Activated CD8-positive, alpha-beta memory T cell treated with anti-CD3 and anti-CD28 coated beads for 36 hours (primary cell): ENCODE results near the gene TRPC5OS. TPM values are rescaled to one million over a fixed set of nuclear protein-coding genes. Genes with fewer than 3 reads are reported as not detected.

Source experiments
- CTCF ChIA-PET: fragments of 350-600 bp; sonication (Branson Sonifier 250); formaldehyde crosslinking; loops from one replicate; lab custom pipeline; 2021; ENCODE audit warnings: antibody characterized with exemption; lab: Charles Lee
- POLR2A ChIA-PET: fragments of 350-600 bp; sonication (Branson Sonifier 250); formaldehyde crosslinking; loops from one replicate; lab custom pipeline; 2021; ENCODE audit warnings: antibody characterized with exemption; lab: Charles Lee
- total RNA-seq, 2 experiments: library from RNA; stranded (reverse); gene quantifications; one replicate each; pipeline ENCODE4 v1.2.3, GENCODE V29; 2021

The TRPC5OS gene
- total RNA-seq = not detected

DNA sequence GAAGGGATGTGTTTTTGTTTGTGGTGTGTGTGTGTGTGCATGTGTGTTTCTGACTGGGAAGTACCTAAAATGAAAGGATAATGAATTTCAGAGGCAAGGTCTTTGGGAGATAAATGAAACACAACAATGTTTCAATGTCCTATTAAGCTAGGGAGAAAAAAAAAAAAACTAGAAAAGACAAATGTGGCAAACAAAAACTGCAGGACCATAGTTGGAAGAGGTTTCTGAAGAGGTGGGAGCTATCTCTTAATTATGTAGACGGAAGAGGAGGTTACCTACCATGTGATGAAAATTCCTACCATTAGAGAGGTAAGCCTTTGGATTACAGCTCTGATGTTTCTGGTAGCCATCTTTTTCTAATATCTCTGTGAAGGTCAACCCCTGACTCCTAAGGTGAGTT is at the start of gene TRPC5OS:
Gene TRPC5OS (plus strand): TSS at position 301 of the 400 bp plus-strand sequence. CDS start 25,669 bp downstream, outside the sequence.
- ChIA-PET CTCF (no interaction called here), POLR2A (no interaction called here)

DNA sequence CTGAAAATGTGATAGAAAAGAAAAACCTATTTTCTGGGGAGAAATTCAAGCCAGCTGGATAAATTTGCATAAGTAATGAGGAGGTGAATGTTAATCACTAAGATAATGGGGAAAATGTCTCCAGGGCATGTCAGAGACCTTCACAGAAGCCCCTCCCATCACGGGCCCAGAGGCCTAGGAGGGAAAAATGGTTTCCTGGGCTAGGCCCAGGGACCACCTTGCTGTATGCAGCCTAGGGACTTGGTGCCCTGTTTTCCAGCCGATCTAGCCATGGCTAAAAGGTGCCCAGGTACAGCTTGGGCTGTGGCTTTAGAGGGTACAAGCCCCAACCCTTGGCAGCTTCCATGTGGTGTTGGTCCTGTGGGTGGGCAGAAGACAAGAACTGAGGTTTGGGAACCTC is 46.6 kb upstream of the TRPC5OS start:
- POLR2A ChIA-PET = no interaction called here
- CTCF ChIA-PET = interaction anchor here (0.6 kb wide), 1 partner anchor 1713 kb away, joined by 3 read pairs; no protein-coding TSS in a partner anchor

DNA sequence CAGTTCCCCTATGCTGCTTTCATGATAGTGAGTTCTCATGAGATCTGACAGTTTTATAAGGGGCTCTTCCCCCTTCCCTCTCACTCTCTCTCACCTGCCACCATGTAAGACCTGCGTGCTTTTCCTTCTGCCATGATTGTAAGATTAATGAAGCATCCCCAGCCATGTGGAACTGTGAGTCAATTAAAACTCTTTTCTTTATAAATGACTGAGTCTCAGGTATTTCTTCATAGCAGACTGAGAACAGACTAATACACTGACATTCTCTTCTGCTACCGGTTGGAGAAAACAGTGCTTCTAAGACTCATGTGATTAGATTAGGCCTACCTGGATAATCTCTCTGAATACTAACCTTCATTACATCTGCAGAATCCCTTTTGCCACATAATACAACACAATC is 45.4 kb upstream of the TRPC5OS start:
- CTCF ChIA-PET = no interaction called here
- POLR2A ChIA-PET = no interaction called here

- CTCF ChIA-PET = no interaction called here
- POLR2A ChIA-PET = no interaction called here
Observed at GRCh38 chrX:111831343-111831742, 44.6 kb upstream of the TRPC5OS start.

GRCh38 chrX:111837197-111837596 is 38.8 kb upstream of the TRPC5OS start:
- ChIA-PET POLR2A (no interaction called here), CTCF (no interaction called here)

DNA sequence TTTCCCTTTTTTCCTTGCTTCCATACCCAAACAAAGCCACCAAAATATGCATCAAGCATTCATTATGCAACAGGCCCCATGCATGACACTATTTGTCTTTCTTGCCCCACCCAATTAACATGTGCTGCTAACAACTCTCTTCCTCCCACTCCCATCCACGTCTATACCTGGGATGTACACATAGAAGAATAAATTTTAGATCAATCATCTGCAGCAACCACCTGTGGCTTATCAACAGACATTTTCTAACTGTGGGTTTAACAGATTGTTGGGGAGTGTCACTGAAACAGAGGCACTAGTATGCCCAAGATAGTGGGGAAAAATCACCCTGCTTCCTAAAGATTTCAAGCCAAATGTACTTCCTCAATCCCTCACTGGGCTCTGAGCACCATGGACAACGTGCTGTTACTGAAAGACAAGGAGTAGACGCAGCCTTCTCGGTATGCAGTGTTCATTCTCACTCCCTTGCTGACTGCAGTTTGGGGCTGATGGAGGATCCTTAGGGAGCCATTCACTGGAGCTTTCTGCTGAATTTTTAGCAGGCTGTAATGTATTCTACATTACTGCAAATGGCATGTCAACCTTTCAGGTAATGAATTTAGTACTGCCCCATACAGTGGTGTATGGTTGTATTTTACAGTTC is 28.4 kb upstream of the TRPC5OS start:
- ChIA-PET POLR2A (no interaction called here), CTCF (no interaction called here)

- POLR2A ChIA-PET = no interaction called here
- CTCF ChIA-PET = no interaction called here
Observed at GRCh38 chrX:111848541-111848940, 27.4 kb upstream of the TRPC5OS start.

DNA sequence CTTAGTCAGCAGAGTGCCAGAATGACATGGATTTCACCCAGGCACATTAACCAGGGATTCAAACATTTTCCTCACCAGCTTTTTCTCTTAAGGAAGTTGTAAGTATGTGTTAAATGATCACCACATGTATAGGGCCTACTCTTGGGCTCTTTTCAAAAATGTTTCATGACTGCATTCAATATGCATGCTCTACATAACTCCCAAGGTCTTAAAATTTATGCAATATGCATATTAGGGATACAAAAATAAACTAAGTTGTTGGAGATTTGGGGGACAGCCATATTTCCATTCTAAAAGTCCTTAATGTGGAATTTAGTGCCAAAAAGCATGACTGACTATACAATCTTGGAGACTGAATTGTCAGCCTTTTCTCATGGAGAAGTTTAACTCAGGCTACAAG is 25.0 kb upstream of the TRPC5OS start:
- ChIA-PET POLR2A (no interaction called here), CTCF (no interaction called here)

DNA sequence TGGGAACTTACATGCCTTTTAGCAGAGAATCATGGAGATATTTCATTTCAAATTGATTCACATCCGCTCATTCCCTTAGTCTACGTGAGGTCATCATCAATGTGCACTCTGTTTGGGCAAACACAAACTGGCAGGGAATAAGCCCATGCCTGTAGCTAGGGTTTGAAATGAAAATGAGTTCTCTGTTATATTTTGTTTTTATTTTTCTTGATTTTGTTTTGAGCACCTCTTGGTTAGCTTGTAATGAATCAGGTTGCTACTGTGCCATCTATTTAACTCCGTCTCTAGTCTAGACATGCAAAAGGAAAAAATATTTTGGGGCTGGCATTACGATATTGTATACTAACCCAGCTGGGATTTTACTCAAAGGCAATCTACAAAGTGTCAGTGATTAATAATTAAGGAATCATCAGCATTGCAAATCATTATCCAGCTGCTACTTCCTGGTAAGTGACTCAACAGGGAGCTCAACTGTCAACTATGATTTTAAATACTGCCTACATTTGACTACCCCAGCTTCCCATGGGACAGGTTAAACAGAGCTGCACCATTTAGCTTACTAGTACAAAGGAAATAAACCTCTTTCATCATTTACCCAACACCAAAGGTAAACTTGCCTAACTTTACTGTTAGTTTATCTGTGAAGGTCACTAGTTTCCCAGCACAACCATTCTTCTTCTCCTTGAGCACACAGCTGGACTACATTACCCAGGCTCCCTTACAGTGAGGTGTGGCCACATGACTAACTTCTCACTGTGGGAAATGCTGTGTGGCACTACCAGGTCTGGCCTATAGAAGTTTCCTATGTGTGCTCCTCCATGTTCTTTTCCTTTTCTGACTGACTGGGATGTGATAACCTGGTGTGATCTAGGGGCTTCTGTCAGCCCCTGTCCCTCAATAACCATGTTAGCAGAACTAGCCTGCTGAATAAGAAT is 21.2 kb upstream of the TRPC5OS start:
- ChIA-PET CTCF (no interaction called here), POLR2A (no interaction called here)

DNA sequence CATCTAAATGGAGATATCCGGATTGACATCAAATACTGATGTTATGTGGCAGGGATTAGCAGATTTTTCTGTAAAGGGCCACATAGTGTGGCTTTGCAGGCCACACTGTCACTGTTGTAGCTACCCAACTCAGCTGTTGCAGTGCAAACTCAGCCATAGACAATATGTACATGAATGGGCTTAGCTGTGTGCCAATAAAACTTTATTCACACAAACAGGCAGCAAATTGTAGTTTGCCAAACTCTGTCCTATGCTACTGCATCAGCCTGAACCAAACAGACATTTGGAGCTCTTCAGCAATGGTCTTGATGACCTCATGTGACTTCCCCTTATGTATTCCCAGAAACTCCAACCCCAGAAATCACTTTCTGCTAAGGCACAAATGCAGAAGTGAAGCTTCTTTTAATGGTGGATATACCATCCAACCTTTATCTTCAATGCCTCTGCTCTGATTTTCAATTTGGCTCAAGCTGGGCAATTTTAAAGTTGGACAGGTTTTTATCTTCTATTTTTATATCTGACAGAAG is 18.4 kb upstream of the TRPC5OS start:
- POLR2A ChIA-PET = no interaction called here
- CTCF ChIA-PET = no interaction called here

DNA sequence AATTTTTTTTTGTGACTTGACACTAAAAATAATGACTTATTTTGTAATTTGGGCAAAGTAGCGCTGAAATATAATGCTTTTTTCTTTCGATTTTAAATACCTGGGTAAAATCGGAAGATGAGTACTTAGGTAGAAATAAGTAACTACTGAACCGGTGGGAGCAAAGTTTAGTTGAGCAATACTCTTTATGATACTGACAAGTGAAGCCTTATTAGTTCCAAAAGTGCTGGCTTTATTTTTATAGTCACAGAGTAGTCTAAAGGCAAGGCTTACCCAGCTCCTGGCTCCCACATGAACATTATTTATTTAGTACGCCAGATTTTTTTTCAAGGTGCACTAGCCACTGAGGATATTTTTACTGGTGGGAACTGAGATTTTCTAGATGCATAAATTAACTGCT is 14.4 kb upstream of the TRPC5OS start:
- POLR2A ChIA-PET = no interaction called here
- CTCF ChIA-PET = no interaction called here

- CTCF ChIA-PET = no interaction called here
- POLR2A ChIA-PET = no interaction called here
Observed at GRCh38 chrX:111867236-111867635, 8.7 kb upstream of the TRPC5OS start.

DNA sequence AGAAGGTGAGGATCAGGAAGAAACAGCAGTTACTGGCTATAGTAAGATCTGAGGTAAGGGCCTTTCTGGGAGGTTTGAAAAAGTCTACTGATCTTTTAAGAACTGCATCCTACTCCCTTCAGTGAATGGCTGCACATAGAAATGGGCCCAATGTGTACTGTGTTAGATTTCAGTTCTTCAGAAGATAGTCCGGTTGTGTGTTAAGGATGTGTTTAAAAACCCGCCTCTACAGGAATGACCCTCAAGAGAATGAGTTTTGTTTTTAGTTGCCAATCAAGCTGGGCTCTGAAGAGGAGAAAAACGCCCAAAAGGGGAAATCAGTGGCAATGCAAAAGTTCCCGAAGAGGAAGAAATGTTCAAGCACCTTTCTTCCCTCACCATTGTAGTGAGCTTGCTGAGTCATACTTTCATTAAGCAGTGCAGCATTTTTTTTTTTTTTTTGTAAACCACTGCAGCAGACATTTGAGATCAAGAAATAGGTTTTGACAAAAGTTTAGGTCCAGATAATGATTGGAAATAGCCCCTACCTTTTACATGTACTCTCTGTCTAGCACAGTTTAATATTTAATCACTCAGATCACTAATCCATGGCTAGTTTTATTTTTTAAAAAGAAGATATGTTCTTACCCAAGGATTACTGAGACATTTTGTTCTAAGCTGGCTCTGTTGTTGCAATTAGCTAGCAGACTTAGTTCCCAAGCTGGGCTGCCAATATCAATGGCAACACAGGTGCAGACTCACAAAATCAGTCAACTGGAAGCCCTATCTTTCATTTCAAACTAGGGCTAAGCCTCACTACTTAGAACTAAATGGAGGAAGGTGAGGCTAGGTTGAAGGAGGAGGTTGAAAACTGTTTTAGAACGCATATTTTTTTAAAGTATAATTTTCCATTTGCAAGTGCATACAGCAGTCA is 7.0 kb upstream of the TRPC5OS start:
- CTCF ChIA-PET = interaction anchor here (1.4 kb wide), 1 partner anchor 18 kb away, joined by 3 read pairs; no protein-coding TSS in a partner anchor
- POLR2A ChIA-PET = no interaction called here

DNA sequence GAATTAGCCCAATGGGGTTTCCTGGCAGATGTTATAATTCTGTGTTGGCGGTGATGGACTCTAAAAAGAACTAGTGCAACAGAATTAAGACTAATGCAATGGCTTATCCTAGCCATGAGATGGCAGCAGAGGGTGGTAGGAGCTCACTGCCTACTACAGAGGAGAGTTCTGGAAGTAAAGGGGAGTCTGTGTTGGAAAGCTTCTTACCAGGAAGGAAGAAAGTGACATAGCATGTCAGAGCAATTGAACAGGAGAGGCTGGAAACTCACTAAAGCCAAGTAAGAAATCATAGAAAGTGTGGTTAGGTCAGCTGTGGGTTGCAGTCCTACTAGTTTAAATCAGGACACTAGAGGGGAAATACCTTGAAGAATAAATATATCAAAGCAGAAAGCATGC is 6.3 kb upstream of the TRPC5OS start:
- CTCF ChIA-PET = interaction anchor here (1.4 kb wide), 1 partner anchor 18 kb away, joined by 3 read pairs; no protein-coding TSS in a partner anchor
- POLR2A ChIA-PET = no interaction called here

- ChIA-PET POLR2A (no interaction called here), CTCF (no interaction called here)
Observed at GRCh38 chrX:111874241-111874640, 1.7 kb upstream of the TRPC5OS start.

GRCh38 chrX:111876646-111877045 is 665 bp downstream of the TRPC5OS start:
- ChIA-PET POLR2A (no interaction called here), CTCF (no interaction called here)

DNA sequence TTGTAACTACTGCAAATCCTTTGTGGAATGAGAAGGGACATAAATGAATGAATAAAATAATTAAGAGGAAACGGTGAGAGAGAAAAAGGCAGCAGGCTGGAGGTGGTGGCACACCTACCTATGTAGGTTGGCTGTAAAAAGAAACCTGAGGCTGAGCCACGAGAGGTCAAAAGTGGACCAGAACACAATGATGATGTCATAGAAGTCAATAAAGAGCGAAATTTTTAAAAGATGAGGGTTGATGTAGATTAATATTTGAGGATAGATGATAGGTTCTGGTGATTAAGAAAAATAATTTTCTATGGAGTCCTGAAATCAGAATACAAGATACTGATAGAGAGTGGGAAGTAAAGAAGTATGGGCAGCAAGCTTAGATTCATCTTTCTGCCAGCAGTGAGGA is 1.7 kb downstream of the TRPC5OS start:
- ChIA-PET POLR2A (no interaction called here), CTCF (no interaction called here)

DNA sequence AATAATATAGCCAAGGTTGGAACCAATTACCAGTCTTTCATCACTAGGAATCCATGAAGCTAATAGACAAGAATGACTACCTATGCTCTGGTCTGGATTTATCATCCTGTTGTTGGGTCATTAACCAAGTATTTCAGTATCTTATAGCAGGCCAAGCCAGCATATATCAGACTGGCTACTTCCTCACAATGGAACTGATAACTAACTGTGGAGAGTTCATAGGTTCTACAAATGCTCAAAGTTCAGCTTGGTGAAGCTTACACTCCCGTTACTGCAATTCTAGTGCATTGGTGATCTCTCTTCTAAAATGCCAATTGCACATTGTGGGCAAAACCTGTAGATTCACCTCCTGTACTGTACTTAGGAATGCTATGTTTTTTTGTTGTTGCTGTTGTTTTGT is 4.8 kb downstream of the TRPC5OS start:
- ChIA-PET POLR2A (no interaction called here), CTCF (no interaction called here)

DNA sequence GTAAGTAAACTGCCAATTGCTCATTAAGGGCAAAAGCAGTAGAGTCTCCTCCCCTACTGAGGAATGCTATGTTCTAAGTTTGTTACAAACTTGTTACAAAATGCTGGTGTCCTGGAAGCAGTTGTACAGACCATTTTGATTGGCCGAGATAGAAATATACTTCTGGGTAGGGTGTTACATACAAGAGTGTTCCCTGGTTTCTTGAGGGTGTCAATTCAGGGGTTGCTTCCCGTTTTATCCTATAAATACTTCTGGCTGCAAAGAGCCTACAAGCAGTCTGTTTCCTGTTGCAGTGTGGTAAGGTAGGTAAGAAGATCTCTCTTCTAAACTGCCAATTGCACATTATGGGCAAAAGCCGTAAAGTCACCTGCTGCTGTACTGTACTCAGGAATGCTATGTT is 5.7 kb downstream of the TRPC5OS start:
- POLR2A ChIA-PET = no interaction called here
- CTCF ChIA-PET = no interaction called here

DNA sequence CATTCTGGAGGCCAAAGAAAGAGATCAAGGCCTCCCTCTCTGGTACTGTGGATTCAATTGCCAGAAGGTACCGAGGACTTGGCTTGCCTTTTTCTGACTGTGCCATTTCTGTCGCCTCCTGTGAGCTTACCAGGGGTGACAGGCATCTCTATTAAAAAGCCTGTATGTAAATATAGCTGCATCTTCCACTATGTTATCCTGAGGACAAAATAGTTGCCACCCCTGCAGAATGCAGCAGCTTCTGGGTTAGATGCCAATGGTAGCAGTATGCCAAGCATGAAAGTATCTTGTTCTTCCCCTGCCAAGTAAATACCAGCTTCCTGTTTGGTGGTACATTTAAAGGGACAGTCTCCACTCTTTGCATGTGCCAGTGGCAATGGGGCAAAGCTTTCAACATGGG is 10.7 kb downstream of the TRPC5OS start:
- POLR2A ChIA-PET = no interaction called here

More for the DNA sequence above, 10.7 kb downstream of the TRPC5OS start:
- CTCF ChIA-PET = no interaction called here
